Activated T-cell treated with anti-CD3 and anti-CD28 coated beads, Interleukin-2, amount 50 U/mL, for 1 hour (primary cell): ENCODE data around the gene RC3H2.

Source experiments
- DNase-seq: peaks from one replicate; pipeline ENCODE4 v3.0.0-alpha.2; 2020

Gene RC3H2

DNA sequence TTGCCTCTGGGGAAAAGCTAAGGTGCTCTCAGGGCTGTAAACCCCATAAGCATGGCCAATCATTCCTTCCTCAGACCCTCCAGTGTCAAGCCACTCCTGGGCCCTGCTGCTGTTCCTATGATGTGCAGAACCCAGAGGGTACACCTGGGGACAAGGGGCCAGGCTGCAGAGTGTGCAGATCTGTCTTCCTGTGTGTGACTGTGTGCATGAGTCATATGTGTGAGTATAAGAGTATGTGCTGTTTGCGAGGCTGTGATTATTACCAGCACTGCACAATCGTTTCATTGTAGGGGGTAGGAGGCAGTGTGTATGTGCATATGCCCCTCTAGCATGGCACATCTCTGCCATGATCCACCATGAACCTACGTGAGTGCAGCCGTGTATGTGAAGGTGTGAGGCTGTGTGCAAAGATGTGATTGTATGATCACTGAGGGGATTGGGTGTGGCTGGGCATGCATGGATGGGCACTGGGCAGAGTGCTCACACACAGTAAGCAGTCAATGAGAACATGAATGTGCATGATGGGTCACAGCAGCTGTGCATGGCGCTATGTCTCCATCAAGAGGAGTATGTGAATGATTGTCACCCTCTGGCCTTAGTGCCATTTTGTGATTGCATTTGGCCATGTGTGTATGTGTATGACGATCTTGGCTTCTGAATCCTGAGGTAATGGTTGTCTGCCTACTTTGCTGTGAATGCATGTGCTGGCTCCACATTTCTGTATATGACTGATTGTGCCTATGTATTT, 107.7 kb downstream of the RC3H2 start:
- no peak for DNase-seq
